ENCODE results near the gene FREY1. TPM values are rescaled to one million over a fixed set of nuclear protein-coding genes. Genes with fewer than 3 reads are reported as not detected.
A peak's percentile ranks its signal among the peaks of the same experiment; 100 is the strongest.

FREY1 gene
- total RNA-seq, 2 experiments from 2014 or later: 1.5 to 2.3 TPM

DNA sequence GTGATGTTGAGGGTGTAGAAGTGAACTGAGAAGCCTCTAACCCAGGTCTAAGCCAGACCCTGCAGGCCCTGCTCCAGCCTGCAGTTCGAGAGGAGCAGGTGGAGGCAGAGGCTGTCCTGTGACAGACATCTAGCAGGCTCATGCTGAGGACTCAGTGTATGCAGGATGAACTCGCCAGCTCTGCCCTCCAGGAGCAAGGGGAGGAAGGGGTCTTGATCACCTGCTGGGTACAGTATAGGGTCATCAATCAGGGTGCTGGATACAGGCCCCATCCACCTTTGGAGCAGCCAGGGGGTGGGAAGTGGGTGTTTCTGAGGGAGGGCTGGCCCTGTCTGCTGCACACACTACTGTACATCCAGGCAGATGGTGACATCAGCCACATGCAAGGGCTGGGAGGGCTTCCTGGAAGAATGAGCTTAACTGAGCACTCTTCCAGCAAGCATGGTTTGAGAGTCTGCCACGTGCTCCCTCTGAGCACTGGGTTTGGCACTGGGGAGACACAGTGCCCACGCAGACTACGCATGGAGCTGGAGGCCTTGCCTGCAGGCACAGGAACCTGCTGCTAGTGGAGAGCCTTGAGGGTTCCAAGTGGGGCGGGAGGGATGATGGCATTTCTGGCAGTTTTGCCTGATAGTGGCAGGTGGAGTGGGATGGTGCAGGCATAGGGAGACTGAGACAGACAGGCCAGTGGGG is 12.4 kb downstream of the FREY1 start:
- Mint-ChIP-seq H3K4me1 (peaks cover 6% of the 10 kb centered on the region), H3K27ac (no peak overlapping the region), H3K9me3 (no peaks in the 10 kb centered on the region), H3K36me3 (ENCODE audit: low read depth) (no peaks in the 10 kb centered on the region), H3K27me3 (peaks cover 14% of the 10 kb centered on the region), H3K4me3 (no peak overlapping the region)
- DNase-seq: no peak
- ChIA-PET POLR2A (no interaction called here), CTCF (no interaction called here)

GRCh38 chr11:45892856-45893255 is 14.2 kb downstream of the FREY1 start:
- no peak for DNase-seq
- POLR2A ChIA-PET: no interaction called here
- Mint-ChIP-seq H3K4me3 (no peak overlapping the region), H3K9me3 (no peaks in the 10 kb centered on the region), H3K27ac (no peak overlapping the region), H3K27me3 (peaks cover 5% of the 10 kb centered on the region), H3K36me3 (ENCODE audit: low read depth) (no peaks in the 10 kb centered on the region), H3K4me1 (no peaks in the 10 kb centered on the region)
- CTCF ChIA-PET: no interaction called here

GRCh38 chr11:45890886-45891550 is 16.1 kb downstream of the FREY1 start:
- no peak overlapping the region for H3K27ac Mint-ChIP-seq
- CTCF ChIA-PET: interaction anchor here (1.4 to 1.5 kb wide), 3 partner anchors 17 to 119 kb away, joined by 4 to 5 read pairs (median 4); no protein-coding TSS in a partner anchor
- POLR2A ChIA-PET: interaction anchor here (1.0 to 1.7 kb wide), 2 partner anchors 25 to 39 kb away, joined by 3 read pairs; no protein-coding TSS in a partner anchor
- no peak overlapping the region for H3K4me3 Mint-ChIP-seq
- H3K9me3 Mint-ChIP-seq: no peaks in the 10 kb centered on the region
- DNase-seq: no peak
- H3K36me3 Mint-ChIP-seq (ENCODE audit: low read depth): no peaks in the 10 kb centered on the region
- peaks cover 4% of the 10 kb centered on the region for H3K27me3 Mint-ChIP-seq
- H3K4me1 Mint-ChIP-seq: no peaks in the 10 kb centered on the region

GRCh38 chr11:45889966-45890365 is 17.1 kb downstream of the FREY1 start:
- Mint-ChIP-seq H3K27me3 (peaks cover 4% of the 10 kb centered on the region), H3K4me3 (no peak overlapping the region), H3K9me3 (no peaks in the 10 kb centered on the region), H3K4me1 (peaks cover 3% of the 10 kb centered on the region), H3K36me3 (ENCODE audit: low read depth) (no peaks in the 10 kb centered on the region), H3K27ac (no peak overlapping the region)
- no peak for DNase-seq
- ChIA-PET POLR2A (interaction anchor here (1.7 kb wide), 1 partner anchor 40 kb away, joined by 3 read pairs; no protein-coding TSS in a partner anchor), CTCF (interaction anchor here (1.4 to 1.5 kb wide), 3 partner anchors 16 to 118 kb away, joined by 4 to 5 read pairs (median 4); no protein-coding TSS in a partner anchor)

- no peak for DNase-seq
- Mint-ChIP-seq H3K9me3 (no peaks in the 10 kb centered on the region), H3K27me3 (peaks cover 5% of the 10 kb centered on the region), H3K27ac (no peak overlapping the region), H3K4me1 (peaks cover 5% of the 10 kb centered on the region), H3K4me3 (no peak overlapping the region), H3K36me3 (ENCODE audit: low read depth) (no peaks in the 10 kb centered on the region)
- CTCF ChIA-PET: interaction anchor here (1.4 kb wide), 2 partner anchors 75 to 118 kb away, joined by 4 to 5 read pairs; no protein-coding TSS in a partner anchor
- POLR2A ChIA-PET: no interaction called here
Measured at GRCh38 chr11:45889555-45889954, 17.5 kb downstream of the FREY1 start.

DNA sequence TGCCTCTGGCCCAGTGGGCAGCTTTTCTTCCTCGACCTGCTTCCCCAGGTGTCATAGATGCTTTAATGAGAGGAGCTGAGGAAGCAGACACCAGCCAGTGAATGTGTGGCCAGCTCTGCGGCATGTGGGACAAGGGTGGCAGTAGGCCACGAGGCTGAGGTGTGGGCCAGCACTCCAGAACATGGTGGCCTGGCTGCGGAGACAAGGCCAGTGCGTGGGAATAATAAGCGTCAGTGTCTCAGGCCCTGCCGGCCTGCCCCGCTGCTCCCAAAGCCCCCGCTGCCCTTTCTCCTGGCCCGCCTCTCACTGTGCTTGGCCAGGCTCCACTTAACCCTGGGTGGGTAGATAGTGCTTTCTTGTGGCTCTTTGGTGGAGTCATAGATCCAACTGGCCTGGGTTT is 19.5 kb downstream of the FREY1 start:
- POLR2A ChIA-PET: interaction anchor here (1.6 kb wide), 1 partner anchor 30 kb away, joined by 3 read pairs; no protein-coding TSS in a partner anchor
- Mint-ChIP-seq H3K4me1 (peaks cover 7% of the 10 kb centered on the region), H3K27ac (no peak overlapping the region)

DNA sequence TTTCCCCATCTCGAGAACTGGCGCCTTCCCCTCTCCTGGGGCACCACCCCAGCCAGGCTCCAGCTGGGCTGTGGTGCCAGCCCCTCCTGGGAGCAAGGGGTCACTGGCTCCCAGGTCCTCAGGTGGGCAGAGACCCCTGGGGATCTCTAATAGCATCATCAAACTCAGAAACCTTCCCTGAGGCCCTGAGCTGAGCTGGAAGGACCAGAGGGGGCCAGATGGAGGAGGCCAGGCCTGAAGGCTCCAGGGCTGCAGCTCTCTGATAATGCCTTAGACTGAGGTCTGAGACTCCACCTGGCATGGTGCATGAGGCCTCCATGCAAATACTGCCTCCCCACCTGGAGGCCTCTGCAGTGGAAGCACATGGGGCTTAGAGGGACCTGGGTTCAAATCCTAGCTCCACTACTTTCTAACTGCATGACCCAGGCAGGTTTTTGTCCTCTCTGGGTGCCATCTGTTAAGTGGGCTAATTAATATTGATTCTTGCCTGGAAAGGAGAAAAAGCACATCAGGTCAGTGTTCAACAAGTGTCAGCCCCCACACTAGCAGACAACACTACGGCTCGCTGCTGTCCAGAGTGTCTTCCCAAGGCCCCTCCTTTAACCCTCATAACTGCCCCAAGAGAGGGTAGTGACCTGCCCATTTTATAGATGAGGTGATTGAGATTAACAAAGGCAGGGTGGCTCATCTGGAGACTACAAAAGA is 20.1 kb downstream of the FREY1 start:
- Mint-ChIP-seq H3K27ac (no peak overlapping the region), H3K27me3 (peaks cover 7% of the 10 kb centered on the region), H3K36me3 (ENCODE audit: low read depth) (no peaks in the 10 kb centered on the region), H3K4me3 (no peak overlapping the region), H3K4me1 (peaks cover 7% of the 10 kb centered on the region), H3K9me3 (no peaks in the 10 kb centered on the region)
- POLR2A ChIA-PET: interaction anchor here (1.6 kb wide), 1 partner anchor 30 kb away, joined by 3 read pairs; no protein-coding TSS in a partner anchor
- DNase-seq: no peak
- CTCF ChIA-PET: no interaction called here

More for the DNA sequence above, 19.5 kb downstream of the FREY1 start:
- Mint-ChIP-seq H3K36me3 (ENCODE audit: low read depth) (no peaks in the 10 kb centered on the region), H3K4me3 (no peak overlapping the region), H3K27me3 (peaks cover 7% of the 10 kb centered on the region), H3K9me3 (no peaks in the 10 kb centered on the region)
- DNase-seq: no peak
- CTCF ChIA-PET: no interaction called here

DNA sequence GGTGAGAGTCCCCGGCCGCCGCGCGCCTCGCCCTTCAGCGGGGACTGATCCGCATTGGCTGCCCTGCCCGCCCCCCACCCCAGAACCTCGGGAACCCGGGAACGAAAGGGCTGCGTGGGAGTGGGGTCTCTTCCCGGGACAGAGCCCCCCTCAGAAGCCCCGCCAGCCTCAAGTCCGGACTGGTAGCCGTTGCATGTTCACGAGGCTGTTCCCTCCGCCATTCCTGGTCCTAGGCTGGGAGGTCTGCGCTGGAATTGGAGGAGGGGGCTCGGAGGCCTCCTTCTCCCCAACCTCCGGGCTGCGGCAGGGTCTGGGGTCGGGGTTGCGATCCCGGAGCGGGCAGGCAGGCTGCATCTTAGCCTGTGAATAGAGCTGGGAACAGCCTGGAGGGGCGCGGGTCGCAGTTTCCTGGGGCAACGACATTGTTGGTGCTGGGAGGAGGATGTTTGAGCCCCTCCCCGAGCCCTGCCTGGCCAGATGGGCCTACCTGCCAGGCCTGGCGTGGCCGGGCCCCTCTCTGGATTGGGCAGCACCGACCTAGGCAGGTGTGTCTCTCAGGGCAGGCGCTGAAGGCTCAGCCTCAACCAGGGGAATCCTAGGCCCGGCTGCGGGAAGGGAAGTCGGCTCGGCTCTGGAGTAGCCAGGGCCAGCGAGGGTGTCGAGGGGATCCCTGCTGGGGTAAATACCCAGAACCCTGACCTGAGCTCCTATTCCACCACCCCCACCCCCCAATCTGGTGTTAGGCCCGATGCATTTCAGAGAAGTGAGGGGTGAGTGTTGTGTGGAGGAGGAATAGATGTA is 20.9 kb downstream of the FREY1 start:
- Mint-ChIP-seq H3K27me3 (peaks cover 4% of the 10 kb centered on the region), H3K4me3 (no peak overlapping the region), H3K9me3 (no peaks in the 10 kb centered on the region), H3K4me1 (peaks cover 7% of the 10 kb centered on the region), H3K27ac (no peak overlapping the region), H3K36me3 (ENCODE audit: low read depth) (no peaks in the 10 kb centered on the region)
- no peak for DNase-seq
- POLR2A ChIA-PET: no interaction called here
- CTCF ChIA-PET: no interaction called here

- H3K27ac Mint-ChIP-seq: no peak within 1 kb of the TSS
- H3K4me3 Mint-ChIP-seq: peak within 1 kb of the TSS; percentile 61
- H3K9me3 Mint-ChIP-seq: no peaks in the 10 kb centered on the region
- DNase-seq: peak; percentile 63
- ChIA-PET CTCF (no interaction called here), POLR2A (no interaction called here)
- H3K36me3 Mint-ChIP-seq (ENCODE audit: low read depth): no peaks in the 10 kb centered on the region
- H3K27me3 Mint-ChIP-seq: peaks cover 4% of the 10 kb centered on the region
- H3K4me1 Mint-ChIP-seq: peaks cover 7% of the 10 kb centered on the region
Measured at GRCh38 chr11:45885274-45885920, 21.7 kb downstream of the FREY1 start, which contains the start of gene MAPK8IP1. MAPK8IP1 (plus strand) TSS chr11:45885651; CDS start chr11:45885821, 170 bp downstream.

DNA sequence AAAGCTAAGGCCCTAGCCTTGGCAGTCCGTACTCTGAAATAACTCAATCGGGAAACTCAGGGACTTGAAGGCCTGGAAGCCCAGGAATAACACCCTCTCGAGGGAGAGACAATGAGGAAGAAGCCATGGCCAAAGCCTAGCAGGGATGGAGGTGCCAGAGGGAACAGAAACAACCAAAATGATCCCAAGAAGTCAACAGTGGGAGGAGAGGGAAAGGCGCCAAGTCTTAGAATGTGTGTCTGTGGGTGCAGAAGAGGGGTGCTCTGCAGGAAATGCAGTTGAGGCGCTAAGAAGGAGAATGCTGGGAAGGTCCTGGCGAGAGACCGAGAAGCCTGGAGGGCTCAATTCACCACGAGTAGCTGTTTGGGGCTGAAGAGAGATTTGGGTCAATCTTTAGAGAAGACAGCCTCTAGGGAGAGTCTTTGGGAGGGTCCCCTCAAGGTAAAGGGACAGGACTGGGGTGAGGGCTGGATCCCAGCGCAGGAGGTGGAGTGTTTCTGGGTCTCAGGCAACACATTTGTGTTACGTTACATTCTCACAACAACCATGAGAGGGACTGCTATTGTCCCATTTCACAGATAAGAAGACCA is 22.4 kb downstream of the FREY1 start:
- peaks cover 7% of the 10 kb centered on the region for H3K4me1 Mint-ChIP-seq
- POLR2A ChIA-PET: interaction anchor here (1.0 kb wide), 1 partner anchor 14 kb away, joined by 3 read pairs; no protein-coding TSS in a partner anchor
- DNase-seq: no peak

GRCh38 chr11:45881708-45882368 is 25.2 kb downstream of the FREY1 start:
- Mint-ChIP-seq H3K27me3 (peaks cover 4% of the 10 kb centered on the region), H3K36me3 (ENCODE audit: low read depth) (peaks cover 14% of the 10 kb centered on the region), H3K4me1 (peaks cover 7% of the 10 kb centered on the region), H3K4me3 (no peak overlapping the region), H3K27ac (no peak overlapping the region), H3K9me3 (no peaks in the 10 kb centered on the region)
- ChIA-PET CTCF (no interaction called here), POLR2A (no interaction called here)
- no peak for DNase-seq

More for the DNA sequence above, 22.4 kb downstream of the FREY1 start:
- Mint-ChIP-seq H3K27ac (no peak overlapping the region), H3K9me3 (no peaks in the 10 kb centered on the region), H3K4me3 (peak overlapping the region; percentile 61), H3K36me3 (ENCODE audit: low read depth) (peaks cover under 1% of the 10 kb centered on the region), H3K27me3 (peaks cover 4% of the 10 kb centered on the region)
- CTCF ChIA-PET: interaction anchor here (0.6 to 1.7 kb wide), 2 partner anchors 92 to 113 kb away, joined by 3 to 4 read pairs; no protein-coding TSS in a partner anchor
